ENCODE measurements around the gene METRNL.

METRNL gene

DNA sequence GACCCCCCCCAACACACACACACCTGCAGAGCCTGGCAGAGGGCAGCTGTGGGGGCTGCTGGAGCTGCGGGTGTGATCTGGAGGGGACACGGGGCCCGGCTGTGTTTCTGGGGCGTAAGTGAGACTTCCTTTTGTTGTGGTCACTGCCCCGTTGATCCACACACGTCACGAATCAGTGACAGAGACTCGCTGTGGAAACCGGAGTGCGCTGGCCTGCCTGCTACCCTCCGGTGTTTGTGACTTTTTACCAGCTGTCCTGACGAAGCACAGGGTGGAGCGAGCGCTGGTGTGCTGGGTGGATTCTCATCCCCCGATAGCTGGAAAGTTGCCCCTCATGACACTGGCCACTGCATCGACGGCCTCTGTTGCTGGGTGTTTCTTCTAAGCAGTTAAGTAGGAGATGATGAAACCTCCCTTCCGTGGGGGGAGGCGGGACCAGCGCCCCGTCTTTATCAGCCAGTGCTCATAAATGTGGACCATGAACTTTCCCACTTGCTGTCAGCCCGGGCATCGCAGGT lies 2.3 kb downstream of the METRNL start:
- DNase-seq: no peak

DNA sequence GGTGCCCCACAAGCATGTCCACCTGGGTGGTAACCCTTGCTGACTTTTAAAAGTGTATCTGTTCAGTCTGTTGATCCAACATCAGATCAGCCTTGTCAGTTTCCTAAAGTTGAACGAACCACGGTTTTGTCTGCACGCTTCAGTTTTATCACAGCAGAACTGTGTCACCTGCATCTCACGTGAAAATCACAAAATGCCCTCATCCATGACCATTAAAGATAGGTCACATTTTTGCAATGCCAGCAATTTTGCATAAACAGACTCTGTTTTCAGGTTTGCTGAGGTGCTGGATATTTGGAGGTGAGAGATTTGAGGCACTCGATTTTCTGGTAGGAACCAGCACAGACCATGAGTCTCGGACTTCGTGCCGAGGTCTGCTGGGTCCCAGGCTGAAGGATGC lies 3.0 kb downstream of the METRNL start:
- DNase-seq: no peak

DNA sequence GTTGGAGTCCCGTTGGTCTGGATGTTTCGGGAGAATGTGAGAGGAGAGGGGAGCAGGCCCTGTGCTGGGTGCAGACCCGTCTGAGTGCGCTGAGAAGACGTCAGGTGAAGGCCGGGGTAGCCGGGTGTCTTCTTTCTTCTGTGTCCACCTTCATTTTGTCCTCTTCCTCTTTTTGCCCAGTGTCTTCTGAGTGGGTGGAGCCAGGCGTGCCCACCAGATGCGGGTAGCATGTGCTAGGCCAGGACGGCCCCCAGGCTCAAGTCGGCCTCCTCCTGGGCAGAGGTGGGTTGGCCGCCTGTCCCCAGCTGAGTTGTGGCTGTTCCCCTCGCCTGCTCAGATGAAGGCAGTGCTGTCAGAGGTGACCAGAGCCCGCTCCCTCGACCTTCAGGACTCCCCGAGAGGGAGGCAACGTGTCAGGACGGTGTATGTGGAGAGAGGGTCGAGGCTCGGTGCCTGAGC lies 3.5 kb downstream of the METRNL start:
- no peak for DNase-seq

DNA sequence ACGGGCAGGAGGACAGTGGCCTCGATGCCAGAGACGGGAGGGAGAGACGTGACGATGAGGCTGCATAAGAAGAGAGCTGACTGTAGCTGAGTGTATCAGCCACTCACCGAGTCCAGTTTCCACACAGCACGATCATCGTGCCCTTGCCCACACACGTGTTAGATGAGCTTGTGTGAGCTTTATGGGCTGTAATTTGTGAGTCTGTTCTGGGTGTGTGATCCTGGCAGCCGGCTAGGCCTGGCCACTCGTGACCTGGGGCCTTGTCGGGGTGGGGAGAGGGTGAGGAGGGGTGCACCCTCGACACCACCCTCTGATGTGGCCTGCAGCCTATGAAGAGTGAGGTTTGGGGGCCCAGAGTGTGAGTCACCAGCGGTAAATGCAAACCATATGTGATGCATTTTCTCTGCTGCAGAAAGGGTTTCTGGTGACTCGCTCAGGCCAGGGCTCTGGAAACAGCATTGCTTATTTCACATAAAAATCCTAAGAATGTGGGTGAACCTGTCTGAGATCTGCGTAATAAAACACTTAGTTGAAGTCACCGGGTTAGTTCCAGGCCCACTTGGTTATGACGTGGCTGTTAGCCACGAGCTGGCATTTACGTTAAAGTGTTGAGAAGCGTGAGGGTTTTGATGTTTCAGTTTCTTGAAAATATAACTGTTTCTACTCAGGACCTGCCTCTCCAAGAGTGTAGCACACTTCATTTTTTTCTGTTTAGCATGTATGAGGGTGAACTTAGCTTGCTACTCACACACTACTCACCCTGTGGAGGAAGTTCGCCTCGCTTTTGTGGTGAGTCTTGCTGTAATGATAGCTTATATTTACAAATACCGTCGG lies 4.2 kb downstream of the METRNL start:
- peak; percentile 37 for DNase-seq

DNA sequence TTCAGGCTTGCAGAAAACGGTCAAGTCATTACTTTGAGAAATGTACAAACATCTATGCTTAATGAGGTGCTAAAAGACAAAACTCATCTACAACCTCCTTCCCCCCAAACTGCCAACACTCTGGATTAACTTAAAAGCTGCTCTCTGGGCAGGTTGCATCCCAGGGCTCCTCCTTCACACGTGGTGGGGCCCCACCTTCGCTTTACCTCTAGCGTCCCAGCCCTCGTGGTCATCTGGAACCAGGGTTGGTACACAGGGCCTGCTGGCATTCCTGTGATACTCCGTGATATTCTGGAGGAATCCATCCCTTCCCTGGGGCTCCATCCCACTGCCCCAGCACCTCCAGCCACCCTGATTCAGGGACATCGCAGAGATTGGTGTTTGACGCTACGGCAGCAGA lies 4.8 kb downstream of the METRNL start:
- no peak for DNase-seq

DNA sequence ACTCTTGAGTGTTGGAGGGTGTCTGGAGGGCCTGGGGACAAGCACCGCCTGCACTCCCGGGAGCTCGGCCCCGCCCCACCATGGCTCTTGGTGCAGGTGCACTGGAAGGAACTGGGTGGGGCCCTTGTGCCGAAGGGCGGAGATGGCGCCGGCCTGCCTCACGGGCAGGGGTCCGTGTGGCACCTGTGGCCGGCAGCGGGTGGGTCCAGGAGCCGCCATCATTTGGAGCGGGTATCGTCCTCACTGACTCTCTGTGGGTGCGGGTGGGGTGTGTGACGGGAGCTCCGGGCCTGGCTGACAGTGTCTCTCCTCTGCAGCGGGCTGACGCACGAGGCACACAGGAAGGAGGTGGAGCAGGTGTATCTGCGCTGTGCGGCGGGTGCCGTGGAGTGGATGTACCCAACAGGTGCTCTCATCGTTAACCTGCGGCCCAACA lies 5.2 kb downstream of the METRNL start:
- DNase-seq: no peak

DNA sequence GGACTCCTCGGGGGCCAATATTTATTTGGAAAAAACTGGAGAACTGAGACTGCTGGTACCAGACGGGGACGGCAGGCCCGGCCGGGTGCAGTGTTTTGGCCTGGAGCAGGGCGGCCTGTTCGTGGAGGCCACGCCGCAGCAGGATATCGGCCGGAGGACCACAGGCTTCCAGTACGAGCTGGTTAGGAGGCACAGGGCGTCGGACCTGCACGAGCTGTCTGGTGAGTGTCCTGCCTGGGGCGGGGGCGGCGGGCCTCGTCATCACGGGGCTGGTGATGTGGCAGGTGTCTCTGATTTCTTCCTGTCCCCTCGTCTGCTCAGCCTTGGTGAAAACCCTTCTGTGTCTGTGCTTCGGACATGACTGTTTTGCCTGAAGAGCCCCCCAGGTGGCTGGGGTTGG lies 5.7 kb downstream of the METRNL start:
- DNase-seq: no peak

DNA sequence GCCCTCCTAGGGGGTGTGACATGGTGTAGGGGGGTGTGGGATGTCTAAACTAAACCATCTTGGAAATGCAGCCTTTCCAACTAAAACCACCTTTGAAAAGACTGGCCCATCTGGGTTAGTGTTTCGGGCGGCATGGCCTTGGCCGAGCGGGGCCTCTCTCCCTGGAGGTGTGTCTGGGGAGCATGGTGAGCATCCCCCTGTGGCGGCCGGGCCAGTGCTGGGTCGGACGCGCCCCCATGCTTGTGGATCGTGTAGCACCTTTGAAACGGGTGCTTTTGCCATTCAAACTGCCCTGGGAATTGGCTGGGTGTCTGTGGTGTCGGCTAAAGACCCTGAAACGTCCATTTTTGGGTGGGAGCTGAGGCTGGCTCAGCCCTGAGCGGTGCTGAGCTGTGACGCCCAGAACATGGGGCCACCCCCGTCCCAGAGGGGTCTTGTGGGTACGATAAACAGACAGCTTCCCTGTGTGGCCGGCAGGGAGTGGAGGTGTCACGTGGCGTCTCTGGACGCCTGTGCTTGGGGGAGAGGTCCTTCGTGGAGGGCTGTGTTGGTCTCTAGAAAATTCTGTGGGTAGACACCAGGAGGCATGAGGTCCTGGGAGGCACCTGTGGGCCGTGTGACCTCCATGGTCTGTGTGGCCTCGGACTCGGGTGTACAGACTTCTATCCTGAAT lies 6.3 kb downstream of the METRNL start:
- no peak for DNase-seq

DNA sequence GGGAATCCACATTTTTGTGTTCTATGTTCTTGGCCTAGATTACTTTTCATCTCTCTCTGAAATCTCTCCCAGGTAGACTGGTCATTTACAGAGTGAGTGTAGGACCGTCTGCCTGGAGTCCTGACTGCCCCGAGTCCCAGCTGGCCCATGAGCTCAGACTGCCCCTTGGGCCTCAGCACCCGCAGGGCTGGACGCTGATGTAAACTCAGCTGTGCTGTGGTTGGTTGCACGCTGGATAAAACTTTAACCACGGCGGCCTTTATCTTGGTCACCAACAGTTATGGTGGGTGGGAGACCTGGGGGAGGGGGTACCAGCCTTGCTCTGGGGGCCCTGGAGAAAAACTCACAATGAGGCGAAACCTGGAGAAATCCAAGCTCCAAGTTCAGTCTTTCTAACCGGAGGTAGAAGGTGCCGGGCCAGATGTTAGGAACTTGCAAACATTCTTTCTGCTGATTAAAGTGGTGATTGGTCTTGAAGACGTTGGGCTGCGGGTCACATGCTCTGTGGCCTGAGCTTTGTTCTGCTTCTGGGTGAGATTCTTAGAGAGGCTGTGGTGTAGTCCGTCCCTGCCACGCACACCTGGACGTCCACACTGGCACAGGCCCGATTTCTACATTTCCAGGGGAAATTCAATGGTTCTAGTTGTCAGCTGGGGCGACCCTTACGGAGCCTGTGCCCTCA lies 6.9 kb downstream of the METRNL start:
- no peak for DNase-seq

DNA sequence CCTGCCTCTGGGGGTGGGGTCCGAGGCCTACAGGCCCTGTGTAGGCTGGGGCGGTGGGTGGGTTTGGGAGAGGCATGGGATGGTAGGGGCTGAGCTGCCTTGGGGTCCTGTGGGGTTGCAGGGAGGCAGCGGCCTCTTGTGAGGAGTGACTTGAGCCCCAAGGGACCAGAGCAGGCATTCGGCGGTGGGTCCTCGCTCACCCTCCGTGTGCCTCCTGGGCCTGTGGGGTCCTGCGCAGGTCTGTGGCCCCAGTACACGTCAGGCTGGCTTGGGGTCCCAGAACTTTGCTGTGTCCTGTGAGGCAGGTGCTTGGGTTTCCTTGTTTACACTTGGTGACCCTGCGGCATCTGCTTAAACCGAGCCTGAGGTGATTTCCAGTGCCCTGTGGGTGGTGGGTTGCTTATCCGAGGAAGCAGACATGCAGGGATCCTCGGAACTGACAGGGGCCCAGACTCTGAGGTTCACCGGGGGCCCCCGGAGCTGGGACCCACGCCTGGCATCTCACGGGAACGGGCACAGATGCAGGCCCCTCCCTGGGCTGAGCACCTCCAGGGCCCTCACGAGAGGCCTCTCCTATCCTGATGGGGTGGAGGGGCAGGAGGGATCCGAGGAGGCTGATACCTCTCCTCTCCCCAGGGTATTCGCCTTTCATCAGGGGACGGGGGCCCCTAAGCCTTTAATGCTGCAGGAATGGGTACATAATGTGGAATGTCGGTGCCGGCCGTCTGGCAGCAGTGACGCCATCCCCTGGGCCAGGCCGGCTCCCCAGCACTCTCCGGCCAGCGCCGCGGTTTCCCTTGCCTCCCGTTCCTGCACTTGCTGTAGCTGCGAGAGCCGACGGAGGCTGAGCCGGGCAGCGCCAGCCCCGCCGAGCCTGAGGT lies 7.7 kb downstream of the METRNL start:
- DNase-seq: no peak

DNA sequence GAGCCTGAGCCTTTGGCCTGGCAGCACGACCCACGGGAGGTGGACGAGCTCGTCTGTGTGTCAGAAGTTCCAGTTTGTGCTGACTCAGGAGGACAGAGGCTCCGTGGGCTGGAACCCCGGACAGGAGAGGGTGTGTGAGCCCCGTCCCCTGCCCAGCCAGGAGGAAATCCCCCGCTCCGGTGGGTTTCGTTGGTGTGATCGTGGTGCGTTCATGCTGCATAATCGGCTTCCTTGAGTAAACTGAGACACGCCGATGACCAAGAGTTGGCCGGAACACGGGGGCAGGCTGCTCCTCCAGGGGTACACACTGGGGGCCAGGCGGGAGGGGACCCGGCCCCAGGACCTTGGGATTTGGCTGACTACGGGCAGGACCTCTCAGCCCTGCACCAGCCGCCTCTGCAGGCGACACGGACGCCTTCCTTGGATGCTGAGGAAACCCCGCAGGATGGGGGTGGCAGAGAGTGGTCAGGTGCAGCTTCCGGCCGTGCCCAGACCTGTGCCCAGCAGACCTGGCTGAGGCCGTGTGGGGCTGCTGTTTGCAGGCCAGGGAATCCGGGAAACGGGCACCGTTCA lies 8.5 kb downstream of the METRNL start:
- no peak for DNase-seq

DNA sequence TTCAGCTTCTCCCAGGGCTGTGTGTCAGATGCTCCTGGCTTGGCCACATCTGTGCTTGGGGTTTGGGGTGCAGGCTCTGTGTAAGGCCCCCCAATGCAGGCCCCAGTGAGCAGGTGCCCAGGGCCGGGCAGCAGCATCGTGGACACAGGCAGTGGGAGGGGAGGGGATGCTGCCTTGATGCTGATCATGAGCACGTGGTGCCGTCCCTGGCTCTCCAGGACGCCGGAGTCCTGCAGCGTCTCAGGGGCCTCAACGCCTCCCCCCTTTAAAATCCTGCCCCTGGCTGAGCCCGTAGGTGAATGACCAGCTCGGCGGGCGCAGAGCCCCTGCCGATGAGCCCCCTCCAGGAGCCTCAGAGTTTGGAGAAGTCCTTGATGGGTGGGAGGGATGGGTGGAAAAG lies 9.0 kb downstream of the METRNL start:
- no peak for DNase-seq

DNA sequence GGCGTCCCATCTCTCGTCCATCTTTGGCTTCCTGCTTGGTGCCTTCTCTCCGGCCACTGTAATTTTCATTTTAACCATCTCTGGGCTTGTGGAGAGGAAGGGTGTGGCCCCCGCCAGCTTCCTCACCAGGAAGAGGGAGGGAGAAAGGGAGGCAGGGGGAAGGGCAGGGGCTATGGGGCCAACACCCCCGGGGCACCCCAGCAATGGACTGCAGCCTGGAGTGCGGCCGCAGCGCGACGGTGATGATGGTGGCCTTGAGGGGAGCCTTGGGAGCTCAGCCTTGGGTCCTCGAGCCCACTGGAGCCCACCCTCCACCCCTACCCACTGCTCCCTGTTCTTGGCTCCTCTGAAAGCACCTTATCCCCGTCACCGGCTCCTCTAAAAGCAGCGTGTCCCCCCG lies 9.5 kb downstream of the METRNL start:
- DNase-seq: no peak

DNA sequence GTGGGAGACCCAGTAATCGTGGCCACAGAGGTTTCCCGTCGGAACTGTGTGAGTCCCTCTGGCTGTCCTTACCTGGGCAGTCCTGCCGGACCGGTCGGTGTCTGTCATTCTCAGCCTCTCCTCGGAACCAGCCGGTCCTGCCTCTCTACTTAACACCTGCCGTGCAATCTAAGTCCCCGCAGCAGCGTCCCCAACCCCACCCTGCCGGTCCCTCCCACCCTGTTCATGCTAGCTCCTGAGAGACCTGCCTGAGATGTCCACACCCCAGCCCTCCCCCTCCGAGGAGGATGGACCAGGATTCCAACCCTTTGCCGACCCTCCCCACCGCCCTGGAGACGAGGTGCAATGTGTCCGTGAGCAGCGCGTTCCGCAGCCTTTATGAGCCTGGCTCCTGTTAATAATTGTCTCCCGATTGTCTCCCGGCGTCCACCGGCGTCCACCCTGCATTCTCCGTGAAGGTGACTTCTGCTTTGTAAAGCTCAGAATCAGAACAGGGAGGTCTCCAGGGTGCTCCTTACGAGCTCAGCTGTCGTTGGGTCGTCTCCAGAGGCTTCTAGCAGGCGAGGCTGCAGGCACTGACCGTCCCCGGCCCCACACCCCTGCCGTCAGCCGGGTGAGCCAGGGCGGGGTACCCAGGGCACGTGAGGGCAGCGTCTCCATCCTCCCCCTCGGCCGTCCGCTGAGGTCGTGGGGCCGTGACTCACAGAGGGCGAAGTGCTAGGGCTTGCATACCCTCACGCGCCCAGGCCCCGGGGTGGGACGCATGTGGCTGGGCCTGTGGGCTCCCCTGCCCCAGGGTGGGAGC lies 10.1 kb downstream of the METRNL start:
- no peak for DNase-seq

DNA sequence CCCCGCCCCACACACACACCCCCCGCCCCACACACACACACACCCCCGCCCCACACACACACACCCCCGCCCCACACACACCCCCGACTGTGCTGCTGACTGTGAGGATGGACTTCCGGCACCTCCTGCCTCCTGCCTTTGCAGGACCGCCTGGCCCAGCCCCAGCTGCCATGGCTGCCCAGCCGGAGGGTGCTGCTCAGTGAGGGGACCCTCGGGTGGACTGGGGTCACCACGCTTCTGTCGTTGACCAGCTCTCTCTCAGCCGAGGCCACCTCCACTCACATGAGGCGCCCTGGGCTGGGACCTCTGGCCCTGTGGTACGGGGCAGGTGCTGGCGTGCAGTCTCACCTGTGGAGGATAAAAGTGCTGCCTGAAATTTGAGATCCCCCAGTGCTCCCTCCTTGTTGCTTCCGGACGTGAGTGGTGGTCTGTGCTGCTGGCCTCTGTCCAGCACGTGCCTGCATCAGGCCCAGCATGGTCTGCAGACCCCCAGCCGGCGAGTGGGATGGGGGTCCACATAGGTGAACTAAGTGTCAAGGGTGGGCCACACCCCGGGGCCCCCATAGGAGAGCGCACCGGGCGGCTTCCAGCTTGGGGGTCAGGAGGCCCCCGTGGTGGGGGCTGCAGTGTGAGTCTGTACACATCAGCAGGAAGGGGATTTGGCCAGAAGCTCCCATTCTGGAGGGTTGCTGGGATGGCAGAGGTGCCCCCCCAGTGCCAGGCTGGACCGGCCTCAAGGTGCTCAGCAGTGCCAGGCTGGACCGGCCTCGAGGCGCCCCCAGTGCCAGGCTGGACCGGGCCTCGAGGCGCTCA lies 11.2 kb downstream of the METRNL start:
- DNase-seq: no peak

DNA sequence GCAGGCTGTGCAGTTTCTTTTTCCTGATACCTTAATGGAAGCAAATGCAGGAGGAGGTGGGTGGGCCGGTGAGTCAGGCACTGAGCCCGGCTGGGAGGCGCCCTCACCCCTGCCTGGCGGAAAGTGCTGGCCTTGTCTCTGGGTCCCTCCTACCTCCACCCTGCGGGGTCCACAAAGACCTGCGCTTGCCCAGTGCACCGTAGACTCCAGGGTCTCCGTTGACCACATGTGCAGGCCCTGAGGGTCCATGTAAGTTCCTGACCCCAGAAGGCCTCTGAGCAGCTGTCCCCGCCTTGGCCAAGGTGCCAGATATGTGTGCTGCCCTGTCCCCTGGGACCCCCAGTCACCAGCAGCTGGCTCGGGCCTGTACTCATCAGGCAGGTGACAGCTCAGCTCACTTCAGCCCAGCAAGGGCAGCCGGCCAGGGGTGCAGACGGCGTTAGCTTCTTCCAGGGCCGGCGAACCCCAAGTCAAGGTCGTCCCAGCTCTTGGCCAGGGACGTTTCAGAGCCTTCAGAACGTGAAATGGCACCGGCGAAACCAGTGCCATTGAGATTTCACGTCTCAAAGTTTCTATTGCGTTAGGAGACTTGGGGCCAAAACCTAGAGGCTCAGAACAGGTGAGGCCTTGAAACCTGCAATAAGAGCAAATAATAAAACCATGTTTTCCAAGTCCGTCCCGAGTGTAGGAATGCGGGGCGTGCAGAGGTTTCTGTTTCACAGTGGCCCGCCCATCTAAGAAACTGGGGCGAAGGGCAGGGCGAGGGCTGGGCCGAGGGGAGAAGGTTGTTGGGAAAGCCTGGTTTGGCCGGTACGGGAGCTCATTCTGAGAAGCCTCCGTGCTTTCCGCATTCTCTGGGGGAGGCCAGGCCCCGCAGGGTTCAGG lies 12.1 kb downstream of the METRNL start:
- DNase-seq: no peak

DNA sequence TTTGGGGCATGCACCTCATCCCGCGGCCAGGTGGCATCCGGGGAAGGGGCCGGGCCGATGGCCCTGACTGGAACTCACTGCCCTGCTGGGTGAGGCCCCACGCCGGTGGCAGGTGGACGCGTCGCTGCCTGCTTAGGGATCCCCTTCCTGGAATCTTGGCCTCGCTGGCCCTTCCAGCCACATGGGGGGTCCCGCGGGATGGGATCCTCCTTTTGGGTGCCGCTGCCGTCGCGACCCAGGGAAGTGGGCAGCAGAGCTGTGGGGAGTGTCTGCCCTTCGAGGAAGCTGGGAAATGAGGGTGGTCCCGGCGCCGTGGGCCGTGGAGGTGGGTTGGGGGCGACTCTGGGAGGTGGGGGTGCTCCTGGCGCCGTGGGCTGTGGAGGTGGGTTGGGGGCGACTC lies 12.8 kb downstream of the METRNL start:
- no peak for DNase-seq

DNA sequence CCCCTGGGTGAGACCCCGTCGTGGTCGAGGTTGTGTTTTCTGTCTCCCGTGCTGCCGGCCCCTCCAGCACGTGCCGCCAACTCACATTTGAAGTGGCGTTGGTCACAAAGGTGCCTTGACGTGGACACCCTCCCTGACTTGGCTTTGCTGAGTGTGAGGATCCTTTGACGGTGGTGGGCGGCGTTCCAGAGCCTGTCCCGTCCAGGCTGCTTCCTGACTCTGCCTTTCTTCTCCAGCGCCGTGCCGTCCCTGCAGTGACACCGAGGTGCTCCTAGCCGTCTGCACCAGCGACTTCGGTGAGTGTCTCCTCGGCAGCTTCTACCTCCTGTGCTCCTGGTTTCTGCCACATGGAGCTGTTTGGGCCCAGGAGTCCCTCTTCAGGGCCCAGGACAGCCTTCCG lies 13.5 kb downstream of the METRNL start:
- no peak for DNase-seq

DNA sequence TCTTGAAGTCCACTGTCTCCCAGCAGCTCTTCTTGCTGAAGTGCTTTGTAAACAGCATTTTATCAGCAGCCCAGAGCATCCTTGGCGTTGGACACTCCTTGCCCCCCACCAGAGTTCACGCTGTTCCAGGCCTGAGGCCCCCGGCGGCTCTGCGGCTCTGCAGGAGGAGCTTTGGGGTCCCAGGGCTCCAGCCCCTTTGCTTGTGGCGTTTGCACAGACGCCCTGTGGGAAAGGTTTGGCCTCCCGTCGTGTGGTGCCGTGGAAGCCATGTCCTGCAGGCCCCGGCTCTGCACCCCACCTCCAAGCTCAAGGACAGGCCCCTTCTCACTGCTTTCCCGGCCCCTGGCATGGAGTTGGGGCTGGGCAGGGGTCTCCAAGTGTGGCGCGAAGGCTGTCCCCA lies 14.1 kb downstream of the METRNL start:
- no peak for DNase-seq

Data from activated CD4-positive, alpha-beta T cell treated with anti-CD3 and anti-CD28 coated beads, Interleukin-2, amount 50 U/mL, for 1 hour (primary cell).